ENCODE results near the gene CFAP251.

- TF ChIP-seq NFIC (IDR thresholded peaks at IDR 0.05; ENCODE audit: low read depth, low read length) = no peak
- TF ChIP-seq ATF2 (IDR thresholded peaks at IDR 0.05; ENCODE audit: low read length) = no peak
- TF ChIP-seq POLR2AphosphoS5 (IDR thresholded peaks at IDR 0.05; ENCODE audit: low read length) = no peak
- TF ChIP-seq SIN3A (IDR thresholded peaks at IDR 0.05; ENCODE audit: low read depth, low read length) = no peak
- TF ChIP-seq, protein P1, sequence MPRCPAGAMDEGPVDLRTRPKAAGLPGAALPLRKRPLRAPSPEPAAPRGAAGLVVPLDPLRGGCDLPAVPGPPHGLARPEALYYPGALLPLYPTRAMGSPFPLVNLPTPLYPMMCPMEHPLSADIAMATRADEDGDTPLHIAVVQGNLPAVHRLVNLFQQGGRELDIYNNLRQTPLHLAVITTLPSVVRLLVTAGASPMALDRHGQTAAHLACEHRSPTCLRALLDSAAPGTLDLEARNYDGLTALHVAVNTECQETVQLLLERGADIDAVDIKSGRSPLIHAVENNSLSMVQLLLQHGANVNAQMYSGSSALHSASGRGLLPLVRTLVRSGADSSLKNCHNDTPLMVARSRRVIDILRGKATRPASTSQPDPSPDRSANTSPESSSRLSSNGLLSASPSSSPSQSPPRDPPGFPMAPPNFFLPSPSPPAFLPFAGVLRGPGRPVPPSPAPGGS (IDR thresholded peaks at IDR 0.05; ENCODE audit: borderline replicate concordance, insufficient read depth, low read depth, low read length, poor library complexity, severe bottlenecking) = no peak
- no peak for TF ChIP-seq YBX1 (IDR thresholded peaks at IDR 0.05)
- no peak for TF ChIP-seq HCFC1 (IDR thresholded peaks at IDR 0.05; ENCODE audit: low read length)
Observed at GRCh38 chr12:122052285-122052684, 133.9 kb downstream of the CFAP251 start.

Data from GM12878 (cell line).